ENCODE measurements around the gene CYP3A7.
"Not testable (repeated sequence)": the region's sequence is repeated elsewhere in the genome, so short reads cannot be mapped to it uniquely, and the experiment has no call there.

Gene CYP3A7

DNA sequence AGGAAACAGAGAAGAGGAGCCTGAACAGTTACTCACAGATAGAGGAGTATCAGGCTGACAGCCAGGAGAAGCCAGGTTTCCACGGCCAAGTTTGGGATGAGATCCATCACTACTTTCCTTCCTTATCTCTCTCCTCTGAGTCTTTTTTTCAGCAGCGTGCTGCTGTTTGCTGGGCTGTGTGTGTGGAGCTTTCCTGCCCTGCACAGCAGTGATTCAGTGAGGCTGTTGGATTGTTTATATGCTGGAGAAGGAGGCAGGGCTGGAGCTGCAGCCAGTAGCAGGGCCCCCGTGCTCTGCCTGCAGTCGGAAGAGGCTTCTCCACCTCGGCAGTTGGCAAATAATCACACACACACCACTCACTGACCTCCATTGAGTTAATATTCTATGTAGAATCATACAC, at the start of gene CYP3A7:
CYP3A7 (minus strand) TSS at position 210 of the 400 bp plus-strand sequence; CDS start at position 107, 103 bp downstream.
- DNase-seq (ENCODE audit: low read depth): no peak

DNA sequence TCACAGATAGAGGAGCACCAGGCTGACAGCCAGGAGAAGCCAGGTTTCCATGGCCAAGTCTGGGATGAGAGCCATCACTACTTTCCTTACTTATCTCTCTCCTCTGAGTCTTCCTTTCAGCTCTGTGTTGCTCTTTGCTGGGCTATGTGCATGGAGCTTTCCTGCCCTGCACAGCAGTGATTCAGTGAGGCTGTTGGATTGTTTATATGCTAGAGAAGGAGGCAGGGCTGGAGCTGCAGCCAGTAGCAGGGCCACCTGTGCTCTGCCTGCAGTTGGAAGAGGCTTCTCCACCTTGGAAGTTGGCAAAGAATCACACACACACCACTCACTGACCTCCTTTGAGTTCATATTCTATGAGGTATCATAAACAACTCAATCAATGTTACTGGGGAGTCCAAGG, 49.0 kb upstream of the CYP3A7 start, which contains the start of gene CYP3A4:
CYP3A4 (minus strand) TSS at position 178 of the 400 bp plus-strand sequence; CDS start at position 75, 103 bp downstream.
- DNase-seq (ENCODE audit: low read depth): no peak

DNA sequence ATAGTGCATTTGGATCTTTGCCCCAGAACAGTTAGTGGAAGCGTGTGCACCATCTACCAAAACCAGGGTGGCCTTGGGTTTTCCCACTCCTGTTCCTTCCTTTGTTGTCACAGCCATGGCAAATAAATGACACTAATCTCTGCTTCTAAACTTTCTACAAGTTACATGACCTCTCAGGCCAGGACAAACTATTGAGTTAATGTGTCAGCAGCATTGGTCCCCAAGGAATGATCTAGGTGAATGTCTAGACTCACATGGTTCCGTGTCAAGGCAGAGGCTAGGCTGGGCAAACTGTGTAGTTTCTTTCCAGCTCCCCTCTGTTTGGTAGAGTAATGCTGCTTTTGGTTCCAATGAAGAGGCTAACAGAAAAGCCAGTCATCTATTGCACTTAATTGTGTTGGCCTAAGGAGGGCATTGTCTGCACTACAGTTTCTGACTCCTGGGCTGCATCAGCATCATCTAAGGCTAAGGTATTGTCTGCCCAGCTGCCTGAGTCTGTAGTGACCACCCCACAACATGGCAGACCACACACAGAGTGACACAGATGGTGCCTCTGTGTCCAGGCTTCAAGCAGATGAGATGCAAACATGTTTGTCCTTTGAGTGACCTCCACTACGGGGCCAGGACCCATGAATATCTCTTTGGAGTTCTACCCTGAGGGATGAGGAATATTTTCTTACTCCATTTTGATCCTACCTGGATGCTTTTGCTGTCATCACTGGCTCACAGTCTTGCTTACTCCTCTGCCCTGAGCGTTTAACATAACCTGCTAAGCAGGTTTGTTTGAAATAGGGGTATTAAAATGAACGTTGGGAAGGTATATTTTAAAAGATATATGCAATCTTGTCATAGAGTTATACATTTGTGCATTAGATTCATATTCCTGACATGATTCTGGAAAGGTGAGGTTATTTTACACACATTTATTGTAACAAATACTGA, 47.3 kb upstream of the CYP3A7 start:
- no peak for DNase-seq (ENCODE audit: low read depth)

DNA sequence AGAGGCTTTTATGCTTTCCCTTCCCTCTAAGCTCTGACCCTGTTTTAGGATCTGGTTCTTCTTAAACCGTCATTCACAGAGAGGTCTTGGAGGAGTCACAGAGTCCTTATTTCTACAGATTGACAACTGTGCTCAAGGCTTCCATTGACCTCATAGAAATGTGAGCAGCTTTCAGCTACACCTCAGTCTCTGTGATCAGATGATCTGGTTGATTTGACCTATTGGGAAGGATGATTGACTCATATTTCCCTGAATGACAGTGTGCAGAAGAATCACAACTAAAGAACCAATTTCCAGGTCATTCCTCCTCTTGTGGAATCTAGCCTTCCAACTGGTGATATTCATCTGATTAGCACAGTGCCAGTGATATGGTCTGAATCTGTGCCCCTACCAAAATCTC, 45.6 kb upstream of the CYP3A7 start:
- no peak for DNase-seq (ENCODE audit: low read depth)

DNA sequence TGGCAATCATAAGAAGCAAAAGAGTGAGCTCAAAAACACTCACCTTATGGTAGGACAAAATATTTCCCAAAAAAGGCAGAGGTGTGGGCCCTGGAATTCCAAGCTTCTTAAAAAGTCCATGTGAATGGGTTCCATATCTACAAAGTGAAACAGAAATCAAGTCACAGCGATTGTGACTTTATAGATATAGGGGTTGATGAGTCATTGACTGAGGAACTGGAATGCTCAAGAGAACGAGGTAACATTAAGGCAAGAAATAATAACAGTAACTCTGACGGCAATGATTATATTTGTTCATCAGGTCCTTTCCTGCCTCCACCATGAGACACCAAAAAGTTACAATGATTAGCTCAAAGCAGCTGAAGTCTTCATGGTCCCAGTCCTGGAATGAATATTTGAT, 45.0 kb upstream of the CYP3A7 start:
- no peak for DNase-seq (ENCODE audit: low read depth)

DNA sequence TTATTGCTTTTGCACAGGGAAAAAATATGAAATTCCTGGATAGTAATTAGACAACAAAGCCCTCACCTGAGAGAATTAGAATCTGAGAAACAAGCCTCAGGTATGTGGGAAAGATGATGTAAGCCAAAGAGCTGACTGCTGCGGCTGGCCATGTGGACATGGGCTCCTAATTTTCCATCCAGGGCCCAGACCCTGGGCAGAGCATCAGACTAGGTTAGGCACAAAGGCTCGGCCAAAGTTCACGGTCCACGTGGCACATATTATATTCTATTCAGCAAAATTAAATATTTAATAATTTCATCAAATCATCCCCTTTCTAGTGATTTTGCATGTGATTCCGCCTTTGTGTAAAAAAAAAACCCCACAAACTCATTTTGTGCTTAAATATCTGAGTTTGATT, 43.9 kb upstream of the CYP3A7 start:
- no peak for DNase-seq (ENCODE audit: low read depth)

DNA sequence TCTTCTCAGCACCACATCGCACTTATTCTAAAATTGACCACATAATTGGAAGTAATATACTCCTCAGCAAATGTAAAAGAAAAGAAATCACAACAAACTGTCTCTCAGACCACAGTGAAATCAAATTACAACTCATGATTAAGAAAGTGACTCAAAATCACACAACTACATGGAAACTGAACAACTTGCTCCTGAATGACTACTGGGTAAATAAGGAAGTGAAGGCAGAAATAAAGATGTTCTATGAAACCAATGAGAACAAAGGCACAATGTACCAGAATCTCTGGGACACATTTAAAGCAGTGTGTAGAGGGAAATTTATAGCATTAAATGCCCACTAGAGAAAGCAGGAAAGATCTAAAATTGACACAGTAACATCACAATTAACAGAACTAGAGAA, 38.4 kb upstream of the CYP3A7 start:
- DNase-seq (ENCODE audit: low read depth): not testable (repeated sequence)

DNA sequence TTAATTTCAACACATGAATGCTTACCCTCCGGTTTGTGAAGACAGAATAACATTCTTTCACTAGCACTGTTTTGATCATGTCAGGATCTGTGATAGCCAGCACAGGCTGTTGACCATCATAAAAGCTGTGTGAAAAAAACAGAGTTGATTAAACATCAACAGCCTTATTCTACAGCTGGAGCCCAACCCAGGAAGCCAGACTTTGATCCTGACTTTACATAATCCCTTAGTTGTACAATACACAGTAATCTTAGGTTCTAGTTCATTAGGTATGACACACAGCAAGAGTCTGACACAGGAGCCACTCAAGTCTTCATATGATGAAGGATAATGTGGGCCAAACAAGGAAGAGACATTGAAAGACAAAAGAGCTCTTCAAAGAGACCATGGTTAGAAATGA, 37.6 kb upstream of the CYP3A7 start:
- DNase-seq (ENCODE audit: low read depth): no peak

DNA sequence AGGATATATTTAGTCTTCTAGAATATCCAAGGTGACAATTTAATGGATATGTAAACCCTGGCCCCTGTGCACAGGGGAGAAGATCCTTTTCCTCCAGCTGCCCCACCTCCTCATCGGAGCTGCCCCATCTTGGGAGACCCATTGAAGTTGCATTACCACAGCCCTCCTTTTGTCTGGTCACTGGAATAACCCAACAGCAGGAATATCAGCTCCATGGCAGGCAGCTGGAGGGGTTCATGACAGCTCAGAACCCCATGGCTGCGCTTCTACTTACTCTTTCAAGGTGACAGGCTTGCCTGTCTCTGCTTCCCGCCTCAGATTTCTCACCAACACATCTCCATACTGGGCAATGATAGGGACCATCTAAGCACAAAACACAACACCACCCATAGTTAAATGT, 34.5 kb upstream of the CYP3A7 start:
- DNase-seq (ENCODE audit: low read depth): not testable (repeated sequence)

DNA sequence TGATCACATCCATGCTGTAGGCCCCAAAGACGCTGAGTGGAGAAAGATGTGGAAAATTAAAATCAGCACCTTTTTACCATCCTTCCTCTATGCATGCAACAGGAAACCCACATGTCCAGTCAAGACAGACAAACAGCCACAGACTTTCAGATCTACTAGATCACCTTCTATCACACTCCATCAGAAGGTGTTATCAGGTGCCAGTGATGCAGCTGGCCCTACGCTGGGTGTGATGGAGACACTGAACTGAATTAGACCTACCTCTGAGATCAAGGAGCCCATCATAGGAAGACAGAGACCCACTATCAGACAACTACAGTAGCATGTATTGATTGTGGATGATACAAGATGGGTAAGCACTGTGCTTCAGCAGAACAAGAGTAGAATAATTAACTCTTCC, 33.5 kb upstream of the CYP3A7 start:
- DNase-seq (ENCODE audit: low read depth): no peak

DNA sequence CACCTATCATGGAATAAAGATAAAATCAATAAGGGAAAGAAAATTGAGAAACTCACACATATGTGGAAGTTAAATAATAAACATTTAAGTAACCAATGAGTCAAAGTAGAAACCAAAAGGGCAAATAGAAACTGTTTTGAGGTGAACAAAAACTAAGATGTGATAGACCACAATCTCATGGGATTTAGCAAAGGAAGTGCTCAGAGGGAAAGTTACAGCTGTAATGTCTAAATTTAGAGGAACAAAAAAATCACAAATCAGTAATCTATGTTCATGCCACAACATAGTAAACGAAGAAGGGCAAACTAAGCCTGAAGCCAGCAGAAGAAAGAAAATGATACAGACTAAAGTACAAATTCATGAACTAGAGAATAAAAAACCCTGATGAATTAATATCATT, 32.7 kb upstream of the CYP3A7 start:
- no peak for DNase-seq (ENCODE audit: low read depth)

DNA sequence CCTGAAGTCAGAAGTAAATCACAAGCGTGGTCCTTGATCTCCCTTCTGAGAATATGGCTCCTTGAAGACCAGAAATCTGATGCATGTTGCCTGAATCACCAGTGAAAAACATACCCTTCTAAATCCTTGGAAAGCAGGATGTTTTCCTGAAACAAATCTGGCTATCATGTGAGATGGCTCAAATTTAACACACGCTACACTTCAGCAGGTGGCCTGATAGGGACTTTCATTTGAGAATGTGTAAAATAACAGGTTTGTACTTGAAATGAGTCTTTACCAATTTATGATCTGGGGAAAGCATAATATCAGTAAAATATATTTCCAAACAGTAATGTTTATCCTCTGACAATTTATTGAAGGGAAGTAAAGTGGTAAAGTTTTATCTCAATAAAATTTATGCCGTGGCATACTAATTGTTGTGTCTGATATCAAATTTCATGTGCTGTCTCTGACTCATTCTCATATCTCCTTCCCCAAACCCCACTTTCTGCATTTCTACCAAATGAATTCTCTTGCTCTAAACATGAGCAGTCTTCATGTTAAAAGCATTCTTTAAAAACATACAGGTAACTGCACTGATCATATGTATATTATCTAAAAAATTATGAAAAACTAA, 31.6 kb upstream of the CYP3A7 start:
- no peak for DNase-seq (ENCODE audit: low read depth)

DNA sequence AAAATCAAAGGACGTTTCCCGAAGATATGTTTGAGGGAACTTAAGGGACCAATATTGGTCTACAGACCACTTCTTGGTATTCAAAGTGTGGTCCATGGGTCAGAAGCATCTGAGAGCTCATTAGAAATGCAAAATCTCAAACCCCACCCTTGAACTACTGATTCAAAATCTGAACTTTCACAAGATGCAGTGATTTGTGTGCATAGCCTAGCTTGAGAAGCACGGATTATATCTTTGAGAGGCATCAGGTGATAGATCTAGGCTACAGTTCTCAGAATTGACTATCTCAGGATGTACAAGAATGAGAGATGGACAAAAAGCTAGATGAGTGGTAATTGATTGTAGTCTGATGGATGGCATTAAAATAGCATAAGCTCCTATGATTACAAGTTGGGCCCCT, 29.5 kb upstream of the CYP3A7 start:
- DNase-seq (ENCODE audit: low read depth): no peak

DNA sequence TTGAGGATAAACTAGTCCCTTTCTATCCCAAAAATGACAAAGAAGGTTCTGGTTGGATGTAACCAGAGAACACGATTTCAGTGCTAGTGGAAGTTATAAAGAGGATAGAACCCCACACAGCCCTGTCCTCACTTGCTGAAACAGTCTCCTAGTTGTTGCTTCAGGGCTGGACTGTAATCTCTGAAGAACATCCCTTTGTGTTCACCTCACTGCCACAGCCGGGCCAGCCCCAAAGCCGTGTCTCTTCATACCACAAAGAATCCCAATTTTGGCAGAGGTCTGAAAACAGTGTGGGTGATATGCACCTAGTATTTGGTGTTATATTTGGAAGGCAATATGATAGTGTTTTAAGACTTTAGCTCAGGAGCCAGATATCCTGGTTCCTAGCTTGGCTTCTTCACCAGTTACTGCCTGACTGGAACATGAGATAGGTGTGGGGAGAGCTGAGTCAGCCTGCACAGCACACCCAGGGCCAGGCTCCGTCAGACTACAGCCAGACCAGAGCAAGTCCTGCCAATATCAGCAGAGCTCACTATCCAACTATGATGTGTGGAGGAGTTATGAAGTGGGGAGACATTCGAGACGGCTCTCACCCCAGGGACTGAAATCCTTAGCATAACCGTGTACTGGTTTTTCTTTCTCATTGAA, 27.8 kb upstream of the CYP3A7 start:
- no peak for DNase-seq (ENCODE audit: low read depth)

DNA sequence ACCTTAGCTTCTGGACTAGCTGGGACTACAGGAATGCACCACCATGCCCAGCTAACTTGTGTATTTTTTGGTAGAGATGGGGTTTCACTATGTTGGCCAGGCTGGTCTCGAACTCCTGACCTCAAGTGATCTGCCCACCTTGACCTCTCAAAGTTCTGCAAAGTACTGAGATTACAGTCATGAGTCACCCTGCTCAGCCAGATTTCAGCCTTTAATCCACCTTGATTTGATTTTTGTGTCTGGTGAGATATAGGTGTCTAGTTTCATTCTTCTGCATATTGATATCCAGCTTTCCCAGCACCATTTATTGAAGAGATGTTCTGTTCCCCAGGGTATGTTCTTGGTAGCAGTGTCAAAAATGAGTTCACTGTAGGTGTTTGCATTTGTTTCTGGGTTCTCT, 20.1 kb upstream of the CYP3A7 start:
- no peak for DNase-seq (ENCODE audit: low read depth)

DNA sequence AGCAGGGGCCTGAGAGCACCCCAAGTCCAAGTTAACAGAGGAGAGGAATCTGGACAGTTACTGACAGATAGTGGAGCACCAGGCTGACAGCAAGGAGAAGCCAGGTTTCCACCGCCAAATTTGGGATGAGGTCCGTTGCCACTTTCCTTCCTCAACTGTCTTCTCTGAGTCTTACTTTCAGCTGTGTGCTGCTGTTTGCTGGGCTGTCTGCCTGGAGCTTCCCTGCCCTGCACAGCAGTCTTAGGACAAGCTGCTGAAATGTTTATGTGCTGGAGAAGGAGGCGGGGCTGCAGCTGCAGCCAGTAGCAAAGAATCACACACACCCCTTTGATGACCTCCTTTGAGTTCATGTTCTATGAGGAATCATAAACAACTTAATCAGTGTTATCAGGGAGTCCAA, 17.4 kb upstream of the CYP3A7 start:
- no peak for DNase-seq (ENCODE audit: low read depth)

DNA sequence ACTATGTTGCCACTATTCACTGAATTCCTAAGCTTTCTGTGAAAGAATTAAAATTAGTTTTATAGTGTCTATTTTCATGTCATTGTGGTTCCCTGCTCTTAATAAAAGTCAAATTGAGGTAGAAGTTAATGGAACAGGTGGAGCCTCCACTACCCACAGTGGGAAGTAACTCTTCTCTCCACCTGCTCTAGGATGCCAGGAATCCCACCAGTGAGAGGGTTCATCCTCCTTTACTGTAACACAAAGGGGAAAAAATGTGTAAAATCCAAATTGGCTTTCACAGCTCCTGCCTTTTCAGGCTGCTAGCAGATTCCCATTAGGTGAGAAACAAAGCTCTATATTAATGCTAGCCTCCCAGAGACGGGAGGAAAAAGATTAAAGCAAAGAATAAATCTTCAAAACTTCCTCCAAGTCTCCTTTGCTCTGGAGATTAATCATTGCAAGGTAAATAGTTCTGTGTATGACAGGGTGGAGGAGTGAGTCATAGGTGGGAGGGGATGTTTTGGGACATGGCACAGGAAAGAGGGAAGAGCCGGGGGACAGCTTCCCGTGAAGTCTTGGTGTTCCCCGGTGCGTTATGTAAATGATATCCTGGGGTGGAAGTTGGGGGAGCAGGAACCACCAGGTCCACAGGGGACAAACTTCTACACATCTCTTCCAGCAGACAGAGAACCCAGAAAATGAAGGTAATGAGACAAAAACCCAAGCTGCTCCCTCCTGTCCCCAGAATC, 16.5 kb upstream of the CYP3A7 start:
- not testable (repeated sequence) for DNase-seq (ENCODE audit: low read depth)

DNA sequence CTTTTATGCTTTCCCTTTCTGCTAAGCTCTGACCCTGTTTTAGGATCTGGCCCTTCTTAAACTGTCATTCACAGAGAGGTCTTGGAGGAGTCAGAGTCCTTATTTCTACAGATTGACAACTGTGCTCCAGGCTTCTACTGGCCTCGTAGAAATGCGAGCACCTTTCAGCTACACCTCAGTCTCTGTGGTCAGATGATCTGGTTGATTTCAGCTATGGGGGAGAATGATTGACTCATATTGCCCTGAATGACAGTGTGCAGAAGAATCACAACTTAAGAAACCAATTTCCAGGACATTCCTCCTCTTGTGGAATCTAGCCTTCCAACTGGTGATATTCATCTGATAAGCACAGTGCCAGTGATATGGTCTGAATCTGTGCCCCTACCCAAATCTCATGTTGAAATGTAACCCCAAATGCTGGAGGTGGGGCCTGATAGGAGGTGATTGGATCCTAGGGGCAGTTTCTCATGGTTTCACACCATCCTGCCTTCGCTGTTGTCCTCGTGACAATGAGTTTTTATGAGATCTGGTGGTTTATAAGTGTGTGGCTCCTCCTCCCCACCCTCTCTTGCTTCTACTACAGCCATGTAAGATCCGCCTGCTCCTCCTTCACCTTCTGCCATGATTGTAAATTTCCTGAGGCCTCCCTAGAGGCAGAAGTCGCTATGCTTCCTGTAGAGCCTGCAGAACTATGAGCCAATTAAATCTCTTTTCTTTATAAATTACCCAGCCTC, 14.0 kb upstream of the CYP3A7 start:
- DNase-seq (ENCODE audit: low read depth): no peak

DNA sequence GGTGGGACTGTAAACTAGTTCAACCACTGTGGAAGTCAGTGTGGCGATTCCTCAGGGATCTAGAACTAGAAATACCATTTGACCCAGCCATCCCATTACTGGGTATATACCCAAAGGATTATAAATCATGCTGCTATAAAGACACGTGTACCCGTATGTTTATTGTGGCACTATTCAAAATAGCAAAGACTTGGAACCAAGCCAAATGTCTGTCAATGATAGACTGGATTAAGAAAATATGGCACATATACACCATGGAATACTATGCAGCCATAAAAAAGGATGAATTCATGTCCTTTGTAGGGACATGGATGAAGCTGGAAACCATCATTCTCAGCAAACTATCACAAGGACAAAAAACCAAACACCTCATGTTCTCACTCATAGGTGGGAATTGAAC, 11.9 kb upstream of the CYP3A7 start:
- DNase-seq (ENCODE audit: low read depth): not testable (repeated sequence)

DNA sequence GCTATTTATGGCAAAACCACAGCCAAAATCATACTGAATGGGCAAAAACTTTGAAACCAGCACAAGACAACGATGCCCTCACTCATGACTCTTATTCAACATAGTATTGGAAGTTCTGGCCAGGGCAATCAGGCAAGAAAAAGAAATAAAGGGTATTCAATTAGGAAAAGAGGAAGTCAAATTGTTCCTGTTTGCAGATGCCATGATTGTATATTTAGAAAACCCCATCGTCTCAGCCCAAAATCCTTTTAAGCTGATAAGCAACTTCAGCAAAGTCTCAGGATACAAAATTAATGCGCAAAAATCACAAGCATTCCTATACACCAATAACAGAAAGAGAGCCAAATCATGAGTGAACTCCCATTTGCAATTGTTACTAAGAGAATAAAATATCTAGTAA, 10.4 kb upstream of the CYP3A7 start:
- not testable (repeated sequence) for DNase-seq (ENCODE audit: low read depth)

DNA sequence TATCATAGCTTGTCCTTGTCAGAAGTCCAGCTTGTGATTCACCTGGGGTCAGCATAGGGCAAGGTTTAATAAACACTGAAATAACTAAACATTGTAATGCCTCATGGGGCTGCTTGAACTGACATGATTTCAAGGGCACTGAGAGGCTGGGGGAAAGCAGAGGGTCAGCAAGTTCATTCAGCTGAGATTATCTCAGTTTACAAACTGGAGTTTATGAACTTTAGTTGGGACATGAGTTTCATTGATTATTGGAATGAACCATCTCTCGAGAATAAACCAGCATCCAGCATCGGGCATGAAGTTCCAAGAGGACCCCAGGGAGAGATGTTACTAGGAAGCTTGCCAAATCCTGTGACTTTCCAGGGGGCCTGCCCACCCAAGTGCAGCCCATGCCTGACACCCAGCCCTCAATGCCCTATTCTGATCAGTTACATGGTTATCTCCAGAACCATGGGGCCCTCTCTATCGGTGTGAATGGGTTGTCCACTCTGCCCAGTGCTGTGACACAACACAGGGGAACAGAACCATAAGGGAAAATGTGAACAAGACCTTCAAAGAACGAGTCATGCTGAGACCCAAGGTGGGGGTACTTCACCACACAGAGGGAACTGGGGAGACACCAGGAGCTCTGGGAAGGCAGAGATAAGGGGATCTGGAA, 7.9 kb upstream of the CYP3A7 start:
- no peak for DNase-seq (ENCODE audit: low read depth)
